ENCODE results near the gene LRRC74A.

Gene LRRC74A

DNA sequence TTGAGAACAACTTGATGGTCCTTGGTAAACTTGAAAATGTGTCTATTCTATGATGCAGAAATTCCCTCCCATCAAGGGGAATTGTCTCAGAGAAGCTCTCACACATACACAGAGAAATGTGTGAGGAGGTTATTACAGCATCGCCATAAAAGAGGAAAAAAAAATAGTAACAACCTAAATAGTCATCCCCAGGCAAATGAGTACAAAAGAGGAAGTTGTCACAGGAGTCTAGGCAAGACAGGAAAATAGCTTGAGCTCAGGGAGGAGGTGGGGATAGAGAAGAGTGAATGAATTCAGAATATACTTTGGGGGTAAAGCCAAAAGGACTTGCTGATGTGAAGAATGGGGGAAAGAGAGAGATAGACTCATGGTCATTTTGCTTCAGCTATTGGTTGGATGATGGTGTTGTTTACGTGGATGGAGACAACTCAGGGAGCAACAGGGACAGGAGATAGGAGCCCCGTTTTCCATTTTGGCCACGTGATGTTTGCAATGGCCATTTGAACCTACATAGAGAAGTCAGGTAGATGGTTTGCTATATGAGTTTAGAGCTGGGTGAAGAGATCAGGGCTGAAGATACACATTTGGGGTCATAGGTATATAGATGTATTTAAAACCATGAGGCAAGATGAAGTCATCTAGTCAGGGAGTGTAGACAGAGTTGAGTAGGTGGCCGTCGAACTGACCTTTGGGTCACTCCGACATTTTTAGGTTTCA lies 20.3 kb downstream of the LRRC74A start:
- no peak for DNase-seq (ENCODE audit: low read depth in 2 of 2)

DNA sequence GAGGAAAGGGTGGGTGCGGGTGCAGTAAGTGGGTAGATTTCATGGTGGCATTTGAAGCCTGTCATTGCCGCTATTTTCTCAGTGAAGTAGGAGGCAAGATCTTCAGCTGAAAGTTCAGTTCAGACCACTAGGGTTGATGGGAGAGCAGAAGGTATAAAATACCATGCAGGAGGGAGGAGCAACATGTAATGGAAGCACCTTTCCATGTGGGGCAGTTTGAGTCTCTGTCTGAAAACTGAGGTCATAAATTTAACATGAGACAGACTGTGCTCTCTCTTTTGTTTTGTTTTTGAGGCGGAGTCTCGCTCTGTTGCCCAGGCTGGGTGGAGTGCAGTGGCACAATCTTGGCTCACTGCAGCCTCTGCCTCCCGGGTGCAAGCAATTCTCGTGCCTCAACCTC lies 22.7 kb downstream of the LRRC74A start:
- no peak for DNase-seq (ENCODE audit: low read depth in 2 of 2)

DNA sequence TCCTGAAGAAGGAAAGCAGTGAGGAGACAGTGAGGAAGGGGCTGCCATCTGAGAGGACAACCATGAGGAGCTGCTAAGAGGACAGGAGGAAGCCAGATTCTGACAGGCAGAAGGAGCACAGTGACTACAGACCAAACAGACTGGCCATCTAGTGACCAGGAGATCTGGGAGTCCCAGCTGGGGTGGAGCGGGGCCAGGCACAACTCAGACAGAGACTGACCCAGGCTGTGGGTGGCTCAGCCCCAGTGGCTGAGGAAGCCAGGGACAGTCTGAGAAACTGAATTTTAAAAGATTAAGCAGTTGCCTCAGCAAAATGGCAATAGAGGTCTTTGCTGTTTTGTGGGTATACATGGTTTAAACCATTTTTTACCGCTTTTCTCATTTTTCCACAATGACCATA lies 28.9 kb downstream of the LRRC74A start:
- DNase-seq (ENCODE audit: low read depth in 2 of 2): no peak

DNA sequence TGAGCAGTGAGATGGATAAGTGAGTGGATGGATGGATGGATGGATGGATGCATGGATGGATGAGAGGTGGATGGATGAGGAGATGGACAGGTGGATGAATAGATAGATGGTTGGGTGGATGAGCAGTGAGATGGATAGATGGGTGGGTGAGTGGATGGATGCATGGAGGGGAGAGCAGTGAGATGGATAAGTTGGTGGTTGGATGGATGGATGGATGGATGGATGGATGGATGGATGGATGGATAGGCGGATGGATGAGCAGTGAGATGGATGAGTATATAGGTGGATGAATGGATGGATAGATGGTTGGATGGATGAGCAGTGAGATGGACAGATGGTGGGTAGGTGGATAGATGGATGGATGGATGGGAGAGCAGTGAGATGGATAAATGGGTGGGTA lies 30.6 kb downstream of the LRRC74A start:
- no peak for DNase-seq (ENCODE audit: low read depth in 2 of 2)

DNA sequence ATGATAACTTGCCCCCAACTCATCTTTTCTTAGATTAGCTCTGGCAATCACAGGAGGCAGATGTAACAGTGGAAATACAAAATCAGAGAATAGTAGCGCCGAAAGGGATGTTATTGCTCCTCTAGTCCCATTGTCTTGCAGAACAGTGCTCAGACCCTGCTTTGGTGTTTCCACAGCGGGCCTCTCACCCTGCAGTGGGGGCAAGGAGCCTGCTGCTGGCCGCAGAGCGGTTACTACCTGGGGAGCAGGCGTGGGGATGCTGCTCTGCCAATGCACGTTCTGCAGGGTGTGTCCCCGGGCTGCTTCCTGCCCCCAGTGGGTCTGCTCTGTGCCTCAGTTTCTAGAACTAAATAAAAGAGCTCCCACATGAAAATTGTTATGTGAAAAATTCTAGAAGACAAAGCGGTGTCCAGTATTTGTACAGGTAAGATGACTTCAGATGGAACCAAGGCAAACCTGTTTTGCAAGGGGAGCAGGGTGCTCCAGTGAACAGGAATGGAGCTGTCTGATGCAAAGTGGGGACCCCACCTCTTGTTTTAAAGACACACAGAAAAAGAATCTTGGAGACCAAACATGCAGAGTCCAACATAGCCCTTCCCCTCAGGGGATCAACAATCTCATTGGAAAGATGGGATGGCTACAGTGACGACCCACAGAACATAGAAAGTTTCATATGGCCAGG lies 35.5 kb downstream of the LRRC74A start:
- DNase-seq (ENCODE audit: low read depth in 2 of 2): no peak

DNA sequence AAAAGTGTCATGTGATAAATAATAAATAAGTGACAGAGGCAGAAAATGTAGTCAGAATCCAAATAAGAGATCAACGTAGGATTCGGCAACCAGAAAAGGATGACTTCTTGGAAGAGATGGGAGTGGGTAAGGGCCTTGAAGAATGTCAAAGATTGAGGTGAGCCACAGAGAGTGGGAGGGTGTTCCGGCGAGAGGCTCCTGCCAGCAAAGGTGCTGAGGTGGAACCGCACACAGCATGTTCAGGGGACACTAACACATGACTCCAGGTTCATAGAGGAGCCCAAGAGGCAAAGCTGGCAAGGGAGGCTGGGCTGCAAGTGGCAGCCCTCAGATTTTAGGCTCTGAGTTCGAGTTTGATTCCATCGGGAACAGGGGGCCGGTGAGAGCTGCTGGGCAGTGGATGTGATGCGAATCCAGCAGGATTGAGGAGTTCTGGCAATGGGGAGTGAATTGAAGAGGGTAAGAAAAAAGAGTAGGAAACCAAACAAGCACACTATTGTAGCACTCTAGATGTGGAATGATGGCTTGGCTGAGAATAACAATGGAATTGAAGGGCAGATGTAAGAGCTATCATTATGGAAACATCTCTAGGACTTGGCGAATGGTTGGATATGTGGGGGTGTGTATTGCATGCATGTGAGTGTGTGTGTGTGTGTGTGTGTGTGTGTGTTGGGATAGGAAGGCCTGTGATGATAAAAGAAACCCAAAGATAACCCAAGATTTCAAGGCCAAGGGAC lies 36.5 kb downstream of the LRRC74A start:
- DNase-seq (ENCODE audit: low read depth in 2 of 2): no peak

DNA sequence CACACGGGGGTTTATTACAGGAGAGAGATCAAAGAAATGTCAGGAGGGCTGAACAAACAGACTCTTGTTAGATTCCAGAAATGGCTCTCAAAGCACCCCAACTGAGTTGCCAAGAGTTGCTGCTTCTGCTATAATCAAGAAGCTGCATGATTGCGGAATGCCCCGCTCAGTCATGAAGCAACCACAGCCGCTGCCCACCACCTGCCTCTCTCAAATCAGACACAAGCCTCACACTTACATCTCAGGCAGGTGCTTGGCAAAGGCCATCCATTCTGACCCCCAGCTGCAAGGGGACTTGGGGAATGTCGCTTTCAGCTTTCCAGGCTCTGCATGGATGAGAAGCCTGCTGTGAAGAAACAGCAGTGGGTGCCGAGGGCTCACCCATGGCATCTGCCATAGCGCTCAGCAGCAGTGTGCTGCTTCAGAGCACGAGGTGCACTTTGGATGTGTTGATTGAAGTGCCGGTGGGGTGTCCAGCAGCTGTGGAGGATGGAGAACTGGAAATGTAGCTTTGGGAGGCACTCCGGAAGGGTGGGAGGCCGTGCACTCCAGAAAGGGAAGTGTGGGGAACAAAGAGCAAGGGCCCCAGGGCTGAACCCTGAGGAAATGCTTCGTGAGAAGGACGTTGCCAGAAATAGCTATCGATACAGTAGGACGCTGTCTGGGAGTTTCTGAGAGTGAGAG lies 37.7 kb downstream of the LRRC74A start:
- DNase-seq (ENCODE audit: low read depth in 2 of 2): no peak

DNA sequence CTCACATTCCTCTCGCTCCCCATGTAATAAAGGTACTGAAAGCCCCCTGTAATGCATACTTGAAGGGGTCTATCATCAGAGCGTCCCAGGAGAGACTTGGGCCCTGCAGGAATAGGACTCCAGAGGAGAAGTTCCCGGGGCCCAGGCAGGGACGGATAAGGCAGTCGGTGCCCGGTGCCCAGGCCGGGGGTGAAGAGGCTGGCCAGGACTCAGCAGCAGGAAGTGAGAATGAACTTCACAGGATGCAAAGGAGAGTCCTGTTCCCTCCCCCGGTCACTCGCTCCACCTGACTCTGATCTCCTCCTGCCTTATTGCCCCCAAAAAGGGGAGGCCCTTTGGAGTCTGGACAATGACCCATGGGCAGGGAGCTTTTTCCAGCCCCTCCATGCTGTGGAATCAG lies 40.2 kb downstream of the LRRC74A start:
- no peak for DNase-seq (ENCODE audit: low read depth in 2 of 2)

DNA sequence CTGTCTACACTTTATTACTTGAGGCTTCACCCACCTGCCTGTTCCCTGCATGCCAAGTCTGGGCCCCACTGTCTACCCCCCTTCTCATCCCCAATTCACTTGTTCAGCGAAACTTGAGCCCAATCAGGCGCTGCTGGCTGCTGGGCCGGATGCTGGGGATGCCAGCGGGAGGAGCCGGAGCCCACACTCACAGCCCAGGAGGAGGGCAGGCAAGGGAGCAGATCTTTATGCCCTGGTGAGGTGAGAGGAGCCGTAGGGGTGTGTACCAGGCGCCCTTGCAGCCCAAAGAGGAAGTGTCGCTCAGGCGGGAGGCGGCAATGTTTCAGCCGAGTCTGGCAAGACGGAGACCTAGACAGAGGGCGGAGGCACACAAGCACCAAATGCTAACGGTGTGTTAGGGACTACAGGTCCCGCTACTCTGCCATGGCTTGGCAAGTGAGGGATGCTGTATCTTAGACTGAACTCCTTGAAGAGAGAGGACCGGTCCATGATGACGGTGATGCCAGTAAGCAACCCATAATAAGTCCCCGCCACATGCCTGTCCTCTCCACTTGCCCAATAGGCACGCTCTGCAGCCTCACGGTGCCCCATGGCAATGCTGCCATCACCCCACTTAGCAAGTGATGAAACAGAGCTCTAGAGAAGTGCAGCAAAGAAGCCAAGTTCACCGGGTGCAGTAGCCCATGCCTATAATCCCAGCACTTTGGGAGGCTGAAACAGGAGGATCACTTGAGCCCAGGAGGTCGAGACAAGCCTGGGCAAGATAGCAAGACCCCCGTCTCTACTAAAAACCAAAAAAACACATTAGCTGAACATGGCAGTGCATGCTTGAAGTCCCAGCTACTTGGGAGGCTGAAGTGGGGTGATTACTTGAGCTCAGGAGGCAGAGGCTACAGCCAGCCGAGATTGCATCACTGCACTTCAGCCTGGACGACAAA lies 41.6 kb downstream of the LRRC74A start:
- no peak for DNase-seq (ENCODE audit: low read depth in 2 of 2)

DNA sequence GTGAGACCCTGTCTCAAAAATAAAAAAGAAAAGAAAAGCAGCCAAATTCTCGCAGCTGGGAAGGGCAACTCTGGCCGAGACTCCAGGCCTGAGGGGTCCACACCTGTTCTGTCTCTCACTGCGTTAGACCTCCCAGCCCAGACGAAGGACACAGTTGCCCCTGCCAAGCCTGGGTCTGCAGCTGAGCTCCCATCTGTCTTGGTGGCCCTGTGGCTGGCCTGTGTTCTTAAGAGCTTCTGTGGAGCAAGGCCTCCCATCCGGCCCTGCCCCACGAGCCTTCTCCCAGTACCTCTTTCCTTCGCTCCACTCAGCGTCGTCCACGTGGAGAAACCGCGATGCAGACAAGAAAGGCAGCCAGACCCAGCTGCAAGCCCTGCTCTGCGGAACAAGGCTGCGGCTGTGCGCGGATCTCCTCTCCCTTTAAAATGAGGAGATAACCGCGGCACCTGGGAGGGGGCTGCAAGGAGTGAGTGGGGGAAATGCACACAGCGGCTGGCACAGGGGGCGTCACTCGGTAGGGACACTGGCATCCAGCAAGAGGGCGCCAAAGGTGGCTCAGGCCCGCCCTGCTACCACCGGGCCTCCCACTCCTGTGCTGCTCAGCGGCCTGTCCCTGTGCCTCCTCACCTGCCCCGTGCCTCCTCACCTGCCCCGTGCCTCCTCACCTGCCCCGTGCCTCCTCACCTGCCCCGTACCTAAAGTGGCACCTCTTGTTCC lies 42.4 kb downstream of the LRRC74A start:
- DNase-seq (ENCODE audit: low read depth in 2 of 2): no peak

DNA sequence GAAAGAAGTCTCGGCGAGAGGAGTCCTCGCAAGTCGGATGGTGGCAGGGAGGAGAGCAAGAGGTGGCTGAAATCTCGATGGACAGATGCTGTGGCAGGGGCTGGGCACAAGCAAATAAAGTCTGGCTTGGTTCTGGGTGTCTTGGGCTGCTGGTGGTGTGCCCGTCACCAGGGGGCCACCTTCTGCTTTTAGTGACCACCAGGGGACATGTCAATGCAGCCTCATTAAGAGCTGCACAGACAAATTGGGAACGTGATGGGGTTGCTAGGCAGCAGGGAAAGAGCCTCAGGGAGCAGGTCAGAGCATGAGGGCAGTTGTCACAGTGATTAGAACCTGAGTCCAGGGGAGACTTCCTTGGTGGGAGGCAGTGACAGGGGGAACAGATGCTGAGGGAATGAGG lies 44.0 kb downstream of the LRRC74A start:
- DNase-seq (ENCODE audit: low read depth in 2 of 2): no peak

DNA sequence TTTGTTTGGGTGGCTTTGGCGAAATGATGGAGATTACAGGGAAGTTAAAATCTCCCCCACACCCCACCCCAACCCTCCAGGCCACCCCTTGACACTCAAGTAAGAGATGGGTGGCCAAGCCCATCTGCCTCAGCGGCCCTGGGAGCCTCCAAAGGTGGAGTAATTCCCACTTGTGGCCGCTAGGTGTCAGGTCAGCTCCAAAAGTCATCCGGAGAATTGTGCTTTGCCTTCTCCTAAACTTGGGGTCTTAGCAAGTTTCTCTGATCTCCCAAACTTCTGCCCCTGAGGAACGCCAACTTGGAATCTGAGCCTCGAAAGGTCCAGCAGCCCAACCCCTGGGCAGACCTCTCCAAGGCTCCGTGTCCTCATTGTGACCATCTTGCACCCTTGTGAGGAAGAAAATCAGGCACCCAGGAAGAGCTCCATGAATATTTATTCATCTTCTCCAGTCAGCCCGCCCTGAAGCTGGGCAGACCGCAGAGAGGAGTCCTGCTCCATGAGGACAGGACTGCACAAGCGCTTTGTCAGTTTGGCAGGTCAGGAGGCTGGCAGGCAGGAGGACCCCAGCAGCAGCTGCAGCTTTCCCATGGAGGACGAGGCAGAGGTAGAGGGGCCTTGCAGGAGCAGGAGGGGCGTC lies 46.7 kb downstream of the LRRC74A start:
- peak; percentile 33 to 55 for DNase-seq (ENCODE audit: low read depth in 2 of 2)

DNA sequence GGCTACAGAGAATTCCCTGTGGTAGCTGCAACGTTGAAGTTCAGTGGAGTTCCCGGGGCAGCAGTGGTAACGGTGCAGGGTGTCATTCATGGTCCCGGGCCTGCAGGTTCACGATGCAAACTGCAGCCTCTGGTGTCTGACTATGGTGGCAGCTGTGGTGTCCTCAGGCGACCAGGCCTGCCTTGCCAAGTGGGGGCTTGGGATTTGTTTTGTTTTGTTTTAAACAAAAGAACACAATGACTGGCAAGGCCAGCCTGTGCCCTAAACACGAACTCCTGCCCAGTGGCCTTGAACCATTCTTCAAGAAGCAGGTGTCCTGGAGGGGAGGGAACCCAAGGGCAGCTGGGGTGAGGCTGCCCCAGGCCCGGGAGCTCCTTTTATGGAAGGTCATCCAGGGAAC lies 48.5 kb downstream of the LRRC74A start:
- DNase-seq (ENCODE audit: low read depth in 2 of 2): no peak

DNA sequence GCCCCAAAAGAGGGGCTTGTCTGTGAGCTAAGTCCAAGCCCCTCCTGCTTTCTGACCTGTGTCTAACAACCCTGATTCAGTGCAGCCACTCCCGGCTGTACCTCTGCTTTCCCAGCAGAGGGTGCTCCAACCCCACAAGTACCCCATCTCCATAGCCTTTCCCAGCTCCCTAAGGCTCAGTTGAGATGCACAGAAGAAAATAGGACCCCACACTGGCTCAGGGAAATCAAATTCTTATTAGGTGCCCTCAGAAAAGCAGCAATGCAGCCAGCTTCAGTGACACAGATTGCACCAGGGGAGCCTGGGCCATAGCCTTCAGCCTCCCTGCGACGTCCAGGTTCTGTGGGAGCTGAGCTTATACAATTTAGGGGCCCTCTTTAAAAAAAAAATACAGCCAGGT lies 49.9 kb downstream of the LRRC74A start:
- DNase-seq (ENCODE audit: low read depth in 2 of 2): peak in 1 of 2 donors; percentile 28

DNA sequence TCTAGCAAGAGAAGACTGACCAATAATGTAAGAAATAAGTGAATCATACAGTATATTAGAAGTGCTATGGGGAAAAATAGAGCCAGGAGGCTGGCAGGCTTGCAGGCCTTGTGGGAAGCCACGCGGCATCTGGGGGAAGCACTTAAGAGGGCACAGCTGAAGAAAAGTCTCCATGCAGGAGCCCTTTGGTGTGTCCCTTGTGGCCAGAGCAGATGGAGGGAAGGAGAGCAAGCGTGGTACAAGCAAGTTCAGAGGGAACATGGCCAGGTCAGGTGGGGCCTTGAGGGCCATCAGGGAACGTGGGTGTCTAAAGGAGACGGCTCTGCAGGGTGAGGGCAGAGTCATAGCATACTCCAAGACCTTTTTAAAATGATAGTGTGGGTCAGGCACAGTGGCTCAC lies 51.7 kb downstream of the LRRC74A start:
- DNase-seq (ENCODE audit: low read depth in 2 of 2): no peak

DNA sequence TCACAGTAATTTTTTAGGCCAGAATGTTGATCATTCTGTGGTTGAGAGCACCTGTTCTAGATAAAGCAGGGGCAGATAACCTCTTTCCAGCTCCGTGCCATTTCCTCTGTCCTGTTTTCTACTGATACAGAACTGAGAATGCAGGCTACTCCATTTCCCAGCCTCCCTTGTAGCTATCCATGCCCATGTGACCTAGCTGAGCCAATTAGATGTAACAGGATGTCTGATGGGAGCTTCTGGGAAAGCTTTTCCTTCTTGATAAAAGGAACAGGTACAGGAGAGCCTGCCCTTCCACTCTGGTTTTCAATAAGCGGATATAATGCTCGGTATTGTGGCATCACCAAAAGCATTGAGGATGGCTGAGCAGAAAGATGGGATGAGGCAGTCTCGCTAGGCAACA lies 54.2 kb downstream of the LRRC74A start:
- DNase-seq (ENCODE audit: low read depth in 2 of 2): no peak

DNA sequence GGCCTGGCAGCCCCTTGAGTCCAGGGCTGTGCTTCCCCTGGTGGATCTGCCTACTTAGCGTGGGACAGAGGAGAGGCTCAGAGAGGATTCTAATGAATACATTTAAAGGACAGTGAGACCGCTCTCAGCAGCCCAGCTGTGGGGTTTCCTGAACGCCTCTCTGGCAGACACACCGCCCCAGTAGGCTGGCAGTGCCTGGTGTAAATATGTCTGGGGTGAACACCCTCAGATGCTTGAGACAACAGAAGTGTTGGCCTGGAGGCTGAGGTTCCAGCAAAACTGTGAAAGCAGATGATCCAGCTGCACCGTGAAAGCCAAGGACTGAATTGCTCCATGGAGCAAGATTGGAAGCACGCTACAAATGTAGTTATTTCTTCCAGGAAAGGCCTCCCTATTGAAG lies 55.1 kb downstream of the LRRC74A start:
- no peak for DNase-seq (ENCODE audit: low read depth in 2 of 2)

DNA sequence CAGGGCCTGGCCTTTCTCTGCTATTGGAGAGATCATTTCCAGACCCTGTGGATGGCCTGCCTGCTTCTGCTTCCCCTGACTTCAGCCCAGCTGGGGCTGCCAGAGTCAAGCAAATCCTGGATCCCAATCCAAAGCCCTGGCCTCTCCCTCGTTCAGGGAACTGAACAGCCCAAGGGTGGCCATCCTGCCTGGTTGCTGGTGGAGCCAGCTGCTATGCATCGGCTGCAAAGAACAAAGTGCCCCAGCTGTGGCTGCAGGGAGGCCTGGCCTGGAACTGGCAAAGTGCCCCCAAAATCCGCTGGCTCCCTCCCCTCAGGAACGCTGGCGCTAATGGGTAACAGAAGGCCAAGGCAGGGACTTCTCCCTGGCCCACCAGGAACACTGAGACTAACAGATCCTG lies 56.4 kb downstream of the LRRC74A start:
- no peak for DNase-seq (ENCODE audit: low read depth in 2 of 2)

DNA sequence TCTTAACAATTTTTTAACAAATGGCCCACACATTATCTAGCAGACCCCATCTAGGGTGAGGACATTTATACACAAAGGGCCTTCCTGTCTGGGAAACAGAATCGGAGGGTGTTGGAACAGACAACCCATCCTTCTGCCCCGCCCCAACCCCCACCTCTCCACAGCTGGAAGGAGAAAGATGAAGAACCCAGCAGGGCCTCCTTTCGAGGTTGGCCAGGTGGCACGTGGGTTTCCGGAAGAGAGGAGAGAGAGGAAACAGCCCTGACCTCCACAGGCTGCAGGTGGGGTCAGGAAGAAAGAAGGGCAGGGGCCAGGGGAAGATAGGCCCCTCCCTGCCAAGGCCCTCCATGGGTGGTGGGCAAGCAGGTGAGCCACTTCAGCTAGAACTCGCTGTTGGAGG lies 57.2 kb downstream of the LRRC74A start:
- DNase-seq (ENCODE audit: low read depth in 2 of 2): no peak

DNA sequence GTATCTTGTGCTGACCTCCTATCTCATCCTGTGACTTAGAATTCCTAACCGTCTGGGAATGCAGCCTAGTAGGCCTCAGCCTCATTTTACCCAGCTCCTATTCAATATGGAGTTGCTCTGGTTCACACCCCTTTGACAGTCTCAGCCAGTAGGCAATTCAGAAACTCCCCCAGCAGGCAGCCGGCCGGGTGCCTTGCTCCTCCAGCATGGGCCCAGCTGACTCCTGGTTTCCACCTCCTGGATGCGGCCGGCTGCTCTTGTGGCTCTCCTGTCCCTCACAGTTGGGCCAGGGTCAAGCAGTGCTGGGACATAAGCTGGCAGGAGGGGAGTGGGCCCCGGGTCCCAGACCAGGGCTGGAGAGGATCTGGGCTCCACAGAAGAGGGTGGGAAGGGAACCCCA lies 58.2 kb downstream of the LRRC74A start:
- DNase-seq (ENCODE audit: low read depth in 2 of 2): no peak
